Measurements from ENCODE around the gene ANXA7.
"Not testable (repeated sequence)": the region's sequence is repeated elsewhere in the genome, so short reads cannot be mapped to it uniquely, and the experiment has no call there.

The ANXA7 gene

DNA sequence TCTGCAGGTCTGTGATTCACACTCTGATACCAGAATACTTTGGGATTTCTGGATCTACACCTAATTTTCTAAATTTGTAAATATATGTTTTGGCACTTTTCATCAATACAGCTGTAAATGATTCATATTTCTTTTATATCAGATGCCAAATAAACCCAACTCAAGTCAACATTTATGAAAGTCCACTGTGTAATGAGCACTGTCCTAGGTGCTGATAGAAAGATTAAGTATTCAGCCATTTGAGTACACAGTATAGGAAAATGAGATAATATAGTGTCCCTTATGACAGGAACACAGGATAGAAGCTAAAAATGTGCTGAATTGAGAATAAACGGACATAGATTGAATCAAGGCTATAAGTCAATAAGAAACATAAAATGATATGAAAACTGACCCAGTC is 6.4 kb downstream of the ANXA7 start:
- no peak for DNase-seq

DNA sequence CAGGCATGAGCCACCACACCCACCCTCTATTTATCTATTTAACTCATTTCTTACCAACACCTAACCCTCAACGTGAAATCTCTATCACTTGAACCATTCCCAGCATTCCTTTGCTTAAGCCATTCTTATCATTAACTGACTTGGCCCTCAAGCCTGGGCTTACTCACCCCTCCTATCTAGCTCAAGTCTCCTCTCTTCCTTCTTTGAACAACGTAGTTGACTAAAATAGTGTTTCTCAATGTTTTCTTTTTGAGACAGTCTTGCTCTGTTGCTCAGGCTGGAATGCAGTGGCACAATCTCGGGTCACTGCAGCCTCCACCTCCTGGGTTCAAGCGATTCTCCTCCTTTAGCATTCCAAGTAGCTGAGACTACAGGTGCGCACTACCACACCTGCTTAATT is 7.0 kb downstream of the ANXA7 start:
- DNase-seq: no peak

DNA sequence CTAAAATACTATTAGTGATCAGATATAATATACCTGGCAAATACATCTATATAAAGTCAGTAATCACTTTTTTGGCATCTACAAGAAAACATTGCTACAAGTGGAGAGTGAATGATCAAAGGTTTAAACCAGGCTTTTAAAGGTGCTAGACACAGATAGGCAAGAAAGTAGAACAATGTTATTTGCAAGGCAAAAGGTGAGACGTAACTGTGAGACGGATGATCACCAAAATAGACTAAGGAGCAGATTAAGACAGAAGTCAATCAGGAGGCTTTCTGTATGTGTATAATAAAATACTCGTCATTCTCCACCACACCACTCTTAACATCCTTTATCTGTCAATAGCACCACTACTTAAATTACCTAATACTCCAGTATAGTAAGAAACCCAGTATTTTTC is 8.3 kb downstream of the ANXA7 start:
- DNase-seq: no peak

DNA sequence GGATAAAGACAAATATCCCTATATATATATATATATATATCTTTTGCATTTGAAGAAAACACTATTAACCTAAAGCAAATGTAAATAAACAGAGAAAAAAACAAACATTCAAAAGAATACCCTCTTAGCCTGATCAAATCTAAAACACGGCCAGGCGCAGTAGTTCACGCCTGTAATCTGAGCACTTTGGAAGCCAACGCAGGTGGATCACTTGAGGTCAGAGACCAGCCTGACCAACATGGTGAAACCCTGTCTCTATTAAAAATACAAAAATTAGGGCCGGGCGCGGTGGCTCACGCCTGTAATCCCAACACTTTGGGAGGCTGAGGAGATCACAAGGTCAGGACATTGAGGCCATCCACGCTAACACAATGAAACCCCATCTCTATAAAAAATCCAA is 9.2 kb downstream of the ANXA7 start:
- DNase-seq: no peak

DNA sequence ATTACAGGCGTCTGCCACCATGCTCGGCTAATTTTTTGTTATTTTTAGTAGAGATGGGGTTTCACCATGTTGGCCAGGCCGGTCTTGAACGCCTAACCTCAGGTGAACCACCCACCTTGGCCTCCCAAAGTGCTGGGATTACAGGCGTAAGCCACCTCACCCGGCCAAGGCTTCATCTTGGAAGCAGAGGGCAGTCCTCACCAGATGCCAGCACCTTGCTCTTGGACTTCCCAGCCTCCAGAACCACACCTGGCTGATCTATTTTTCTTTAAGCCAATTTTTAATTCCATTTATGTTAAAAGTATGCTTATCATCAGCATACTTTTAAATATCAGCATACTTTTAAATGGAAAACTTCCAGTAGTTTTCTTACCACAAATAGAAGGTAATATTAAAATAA is 12.2 kb downstream of the ANXA7 start:
- DNase-seq: no peak

DNA sequence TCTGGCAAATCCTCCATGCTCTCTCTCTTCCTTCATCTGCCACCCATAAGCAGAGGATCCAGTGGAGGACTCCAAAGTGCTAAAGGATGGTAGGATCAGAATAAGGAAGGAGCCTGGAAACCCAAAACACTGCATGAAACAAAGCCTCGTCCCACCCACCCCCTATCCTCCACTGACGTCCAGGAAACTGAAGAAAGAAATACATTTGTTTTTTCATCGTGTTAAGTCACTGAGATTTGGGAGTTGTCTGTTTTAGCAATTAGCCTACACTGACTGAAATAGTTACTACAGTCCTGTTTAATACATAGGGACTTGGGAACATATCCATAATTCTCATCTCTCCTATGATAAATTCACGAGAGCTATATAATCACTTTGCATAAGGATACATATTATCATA is 14.8 kb downstream of the ANXA7 start:
- no peak for DNase-seq

DNA sequence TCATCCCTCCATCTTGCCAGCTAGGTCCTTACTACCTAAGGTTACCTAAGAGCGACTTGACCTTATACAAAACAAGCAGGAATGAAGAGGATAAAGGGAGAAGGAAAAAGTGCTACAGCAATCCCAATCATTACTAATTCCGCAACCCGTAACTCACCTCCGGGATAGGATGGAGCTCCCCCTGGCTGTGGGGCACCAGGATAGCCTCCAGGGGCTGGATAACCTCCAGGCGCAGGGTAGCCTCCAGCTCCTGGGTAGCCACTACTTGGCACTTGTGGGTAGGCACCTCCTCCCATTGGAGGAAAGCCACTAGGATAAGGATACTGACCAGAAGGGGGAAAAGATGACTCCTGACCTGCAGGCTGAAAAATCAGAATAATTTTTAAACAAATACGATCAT is 15.8 kb downstream of the ANXA7 start:
- no peak for DNase-seq

DNA sequence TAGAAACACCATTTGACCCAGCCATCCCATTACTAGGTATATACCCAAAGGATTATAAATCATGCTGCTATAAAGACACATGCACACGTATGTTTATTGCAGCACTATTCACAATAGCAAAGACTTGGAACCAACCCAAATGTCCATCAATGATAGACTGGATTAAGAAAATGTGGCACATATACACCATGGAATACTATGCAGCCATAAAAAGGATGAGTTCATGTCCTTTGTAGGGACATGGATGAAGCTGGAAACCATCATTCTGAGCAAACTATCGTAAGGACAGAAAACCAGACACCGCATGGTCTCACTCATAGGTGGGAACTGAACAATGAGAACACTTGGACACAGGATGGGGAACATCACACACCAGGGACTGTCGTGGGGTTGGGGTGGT is 19.5 kb downstream of the ANXA7 start:
- not testable (repeated sequence) for DNase-seq

DNA sequence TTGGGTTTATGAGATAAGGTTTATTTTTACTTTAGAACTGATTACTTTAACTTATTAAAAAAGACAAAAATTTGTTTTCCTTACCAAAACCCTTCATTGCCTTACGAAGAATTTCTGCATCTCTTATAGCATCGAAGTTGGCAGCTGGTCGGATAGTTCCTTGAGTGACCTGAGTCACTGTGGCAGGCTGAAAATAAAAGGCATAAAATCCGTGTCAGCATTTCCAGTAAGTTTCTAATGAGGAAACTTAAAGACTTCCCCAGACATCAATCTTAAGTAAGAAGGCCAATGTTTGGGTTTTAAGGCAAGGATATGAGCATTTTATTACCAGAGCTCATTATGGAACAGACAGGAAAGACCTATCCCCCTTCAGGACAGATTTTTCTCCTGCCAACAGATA is 25.6 kb downstream of the ANXA7 start:
- no peak for DNase-seq

DNA sequence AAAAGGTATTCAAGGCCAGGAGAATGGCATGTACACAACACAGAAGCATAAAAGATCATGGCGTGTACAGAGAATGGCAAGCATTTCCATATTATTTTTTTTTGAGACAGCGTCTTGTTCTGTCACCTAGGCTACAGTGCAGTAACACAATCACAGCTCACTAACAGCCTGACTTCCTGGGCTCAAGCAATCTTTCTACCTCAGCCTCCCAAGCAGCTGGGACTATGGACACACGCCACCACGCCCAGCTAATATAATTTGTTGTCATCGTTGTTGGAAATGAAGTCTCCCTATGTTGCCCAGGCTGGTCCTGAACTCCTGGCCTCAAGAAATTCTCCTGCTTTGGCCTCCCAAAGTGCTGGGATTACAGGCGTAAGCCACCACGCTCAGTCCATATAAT is 27.3 kb downstream of the ANXA7 start:
- DNase-seq: no peak

DNA sequence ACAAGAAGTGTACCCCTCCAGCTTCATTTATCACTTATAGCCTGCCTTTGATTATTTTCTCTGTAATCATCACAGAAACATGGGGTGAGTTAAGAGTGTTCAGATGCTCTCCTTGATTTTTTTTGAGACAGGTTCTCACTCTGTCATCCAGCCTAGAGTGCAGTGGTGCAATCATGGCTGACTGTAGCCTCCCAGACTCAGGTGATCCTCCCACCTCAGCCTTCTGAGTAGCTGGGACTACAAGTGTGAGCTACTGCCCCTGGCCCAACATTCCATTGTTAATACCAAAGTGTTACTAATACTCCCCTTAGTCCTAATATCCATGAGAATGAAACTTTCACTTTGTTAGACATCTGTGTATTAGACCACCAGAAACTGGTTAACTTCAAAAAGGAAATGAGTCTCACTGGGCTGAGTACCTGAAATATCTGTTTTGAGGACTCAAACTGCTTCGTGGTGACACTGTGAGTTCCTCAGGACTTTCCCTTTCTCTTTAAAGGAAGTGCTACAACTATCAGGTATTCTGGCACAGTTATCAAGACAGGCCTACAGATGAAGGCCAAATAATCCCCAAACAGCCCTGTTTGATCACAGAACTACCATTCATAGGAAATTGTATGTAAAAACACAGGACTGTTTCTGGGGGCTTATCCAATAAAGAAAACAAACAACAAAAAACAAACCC is 34.7 kb downstream of the ANXA7 start:
- no peak for DNase-seq

DNA sequence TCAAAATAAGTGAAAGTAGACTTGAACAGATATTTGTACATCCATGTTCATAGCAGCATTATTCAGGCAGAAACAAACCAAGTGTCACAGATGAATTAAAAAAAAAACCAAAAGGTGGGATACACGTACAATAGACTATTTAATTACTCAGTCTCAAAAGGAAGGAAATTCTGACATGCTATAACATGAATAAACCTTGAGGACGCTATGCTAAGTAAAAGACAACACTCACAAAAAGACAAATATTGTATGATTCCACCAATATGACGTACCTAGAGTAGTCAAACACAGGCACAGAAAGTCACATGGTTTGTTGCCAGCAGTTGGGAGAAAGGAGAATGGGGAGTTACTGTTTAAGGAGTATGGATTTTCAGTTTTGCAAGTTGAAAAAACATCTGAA is 37.2 kb downstream of the ANXA7 start:
- DNase-seq: no peak

DNA sequence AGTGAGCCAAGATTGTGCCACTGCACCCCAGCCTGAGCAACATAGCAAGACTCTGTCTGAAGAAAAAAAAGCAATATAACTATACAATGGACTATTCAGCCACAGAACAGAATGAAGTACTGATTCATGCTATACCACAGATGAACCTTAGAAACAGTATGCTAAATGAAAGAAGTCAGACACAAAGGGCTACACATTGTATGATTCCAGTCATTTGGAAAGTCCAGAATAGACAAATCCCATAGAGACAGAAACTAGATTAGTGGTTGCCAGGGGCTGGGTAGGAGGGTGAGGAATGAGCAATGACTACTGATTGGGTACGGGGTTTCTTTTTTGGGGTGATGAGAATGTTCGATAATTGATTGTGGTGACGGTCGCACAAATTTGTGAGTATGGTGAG is 45.6 kb downstream of the ANXA7 start:
- no peak for DNase-seq

DNA sequence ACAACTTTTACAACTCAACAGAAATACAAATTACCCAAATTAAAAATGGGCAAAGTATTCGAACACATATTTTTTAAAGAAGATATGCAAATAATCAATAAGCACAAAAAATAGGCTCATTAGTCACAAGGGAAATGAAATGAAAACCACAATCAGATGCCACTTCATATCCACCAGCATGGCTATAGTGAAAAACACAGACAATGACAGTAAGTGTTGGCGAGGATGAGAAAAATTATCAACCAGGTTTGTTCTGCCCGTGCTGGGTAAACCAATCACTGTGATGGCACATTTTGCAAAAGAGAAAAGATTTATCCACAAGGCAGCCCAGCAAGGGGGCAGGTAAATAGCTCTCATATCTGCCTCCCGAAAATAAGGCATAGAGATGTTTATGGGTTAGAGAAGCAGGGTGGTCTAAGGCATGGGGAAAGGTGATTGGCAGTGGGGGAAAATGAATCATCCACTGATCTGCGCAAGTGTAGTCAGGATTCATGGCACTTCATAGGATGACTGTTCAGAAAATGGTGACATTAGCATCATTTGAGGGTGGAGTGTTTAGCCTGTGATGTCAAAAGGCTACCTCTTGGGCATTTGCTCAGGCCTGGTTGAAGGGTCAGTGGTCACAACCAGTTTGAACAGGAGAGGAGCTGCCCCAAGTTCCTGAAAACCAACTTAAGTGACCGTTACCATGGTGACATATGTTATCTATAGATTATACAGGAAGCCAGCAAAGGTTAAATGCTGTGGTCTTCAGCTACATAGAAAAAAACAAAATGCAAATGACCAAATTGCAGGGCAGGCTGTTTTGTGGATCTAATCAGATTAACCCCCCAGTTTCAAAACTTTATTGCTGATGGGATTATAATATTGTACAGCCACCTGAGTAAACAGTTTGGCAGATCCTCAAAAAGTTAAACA is 47.2 kb downstream of the ANXA7 start:
- no peak for DNase-seq

DNA sequence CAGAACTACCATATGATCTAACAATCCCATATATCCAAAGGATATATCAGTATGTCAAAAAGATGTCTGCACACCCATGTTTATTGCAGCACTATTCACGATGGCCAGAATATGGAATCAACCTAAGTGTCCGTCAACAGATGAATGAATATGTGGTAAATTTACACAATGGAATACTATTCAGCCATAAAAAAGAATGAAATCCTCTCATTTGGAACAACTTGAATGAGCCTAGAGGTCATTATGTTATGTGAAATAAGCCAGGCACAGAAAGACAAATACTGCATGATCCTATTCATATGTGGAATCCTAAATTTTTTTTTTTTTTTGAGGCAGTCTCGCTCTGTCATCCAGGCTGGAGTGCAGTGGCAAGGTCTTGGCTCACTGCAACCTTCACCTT is 48.9 kb downstream of the ANXA7 start:
- no peak for DNase-seq

DNA sequence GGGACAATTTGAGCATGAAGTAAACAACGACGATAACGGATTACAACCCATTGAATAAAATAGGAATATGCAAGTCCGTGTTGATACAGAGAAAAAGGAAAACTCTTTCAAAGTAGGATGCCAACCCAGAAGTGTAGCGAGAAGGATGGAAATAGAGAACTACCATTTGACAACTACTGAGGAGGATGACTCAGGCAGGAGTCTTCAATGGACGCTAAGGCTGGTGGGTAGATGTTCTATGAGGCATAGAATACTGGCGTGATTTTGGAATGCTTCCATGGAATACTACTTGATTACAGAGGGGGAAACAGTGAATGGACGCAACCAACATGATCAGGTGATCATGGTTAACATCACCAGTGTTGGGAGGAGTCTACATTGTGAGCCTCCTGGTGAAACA is 54.4 kb downstream of the ANXA7 start:
- no peak for DNase-seq

DNA sequence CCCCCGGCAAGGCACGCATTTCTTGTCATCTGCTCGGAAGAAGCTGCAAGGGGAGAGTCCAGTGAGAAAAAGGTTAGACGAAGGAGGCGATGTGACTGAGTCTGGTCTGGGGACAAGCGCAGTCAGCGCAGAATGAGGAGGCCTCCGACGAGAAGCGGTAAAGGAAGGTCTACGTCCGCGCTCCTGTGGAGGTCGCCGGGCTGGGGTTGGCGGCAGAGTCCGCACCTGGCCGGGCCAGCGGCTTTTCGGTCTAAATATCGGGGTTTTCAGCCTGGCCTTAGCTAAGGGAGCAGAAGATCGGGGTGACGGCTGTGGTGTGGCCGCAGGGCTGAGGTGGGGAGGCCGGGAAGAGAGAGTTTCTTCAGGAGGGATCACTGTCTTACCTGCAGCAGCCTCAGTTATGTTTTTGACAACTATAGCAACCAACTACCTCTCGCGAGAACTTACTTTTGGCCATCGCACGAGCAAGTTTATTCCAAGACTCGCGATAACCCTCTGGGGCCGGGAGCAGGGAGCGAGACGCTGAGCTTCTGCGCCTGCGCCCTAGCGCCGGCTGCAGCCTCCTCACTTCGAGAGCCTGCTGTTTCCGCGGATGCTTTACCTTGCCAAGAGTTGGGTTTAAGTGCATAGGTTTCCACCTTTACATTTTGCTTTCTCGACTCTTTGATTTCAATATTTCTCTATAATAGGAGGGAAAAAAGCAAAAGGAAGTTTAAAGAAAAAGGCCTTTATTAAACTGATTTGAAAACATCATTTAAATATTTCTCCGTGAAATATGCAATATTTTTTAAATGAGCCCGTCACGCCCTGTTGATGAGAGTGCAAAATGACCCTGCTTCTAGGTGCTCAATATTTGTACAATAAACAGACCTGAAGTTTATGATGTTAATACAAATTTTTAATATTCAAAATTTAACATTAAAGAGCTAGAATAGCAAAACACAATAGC is 55.3 kb downstream of the ANXA7 start, which contains the start of gene CFAP70:
Gene CFAP70, minus strand, starts transcription at position 534 of the 949 bp plus-strand sequence. CDS start 4,068 bp downstream, outside the sequence.
- DNase-seq: peak; percentile 96

DNA sequence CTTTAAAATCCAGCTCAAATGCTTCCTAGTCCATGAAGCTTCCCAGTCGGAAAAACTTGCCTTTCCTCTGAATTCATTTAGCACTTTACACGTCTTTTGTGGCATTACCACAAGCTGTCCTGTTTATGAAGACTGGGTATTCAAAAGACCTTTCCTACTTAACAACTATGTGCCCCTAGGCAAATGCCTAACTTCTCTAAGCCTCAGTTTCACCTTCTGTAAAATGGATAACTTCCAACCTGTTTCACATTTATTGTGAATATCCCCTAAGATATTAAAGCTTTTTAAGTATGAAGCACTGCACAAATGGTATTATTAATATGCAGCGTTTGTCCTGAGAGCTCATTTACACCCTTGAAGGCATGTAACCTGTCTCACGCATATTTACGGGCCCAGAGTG is 56.0 kb downstream of the ANXA7 start:
- no peak for DNase-seq

DNA sequence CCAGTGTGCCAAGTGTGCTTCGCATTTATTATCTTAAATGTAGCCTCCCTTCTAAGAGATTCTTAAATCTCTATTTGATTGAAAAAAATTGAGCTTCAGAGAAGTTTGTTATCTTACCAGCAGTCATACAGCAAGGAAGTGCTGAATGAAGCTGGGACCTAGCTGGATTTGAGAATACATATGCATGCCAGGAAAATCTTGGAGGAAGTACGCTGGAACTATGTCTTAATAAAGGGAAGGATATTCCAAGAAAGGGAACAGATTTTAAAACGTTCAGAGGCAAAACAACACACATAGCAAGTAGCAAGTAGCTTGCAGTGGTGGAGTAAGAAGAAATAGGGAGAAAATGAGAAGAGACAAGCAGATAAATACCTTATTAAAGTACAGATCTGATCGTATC is 56.7 kb downstream of the ANXA7 start:
- DNase-seq: no peak

DNA sequence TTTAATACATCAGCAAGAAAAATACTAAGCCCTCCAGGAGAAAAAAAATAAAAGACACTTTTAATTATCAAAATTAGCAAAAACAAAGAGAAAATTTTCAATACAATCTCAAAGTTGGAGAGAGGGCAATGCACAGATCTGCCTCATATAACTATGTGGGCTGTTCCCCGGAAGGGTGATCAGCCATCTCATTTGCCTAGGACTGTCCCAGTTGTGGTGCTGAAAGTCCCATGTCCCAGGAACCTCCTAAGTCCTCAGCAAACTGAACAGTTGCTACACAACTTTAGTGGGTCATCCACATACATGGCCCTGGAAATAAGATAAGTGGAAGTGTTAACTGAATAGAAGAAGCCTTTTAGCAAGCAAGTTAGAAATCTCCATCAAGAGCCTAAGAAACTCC is 69.6 kb downstream of the ANXA7 start:
- no peak for DNase-seq

DNA sequence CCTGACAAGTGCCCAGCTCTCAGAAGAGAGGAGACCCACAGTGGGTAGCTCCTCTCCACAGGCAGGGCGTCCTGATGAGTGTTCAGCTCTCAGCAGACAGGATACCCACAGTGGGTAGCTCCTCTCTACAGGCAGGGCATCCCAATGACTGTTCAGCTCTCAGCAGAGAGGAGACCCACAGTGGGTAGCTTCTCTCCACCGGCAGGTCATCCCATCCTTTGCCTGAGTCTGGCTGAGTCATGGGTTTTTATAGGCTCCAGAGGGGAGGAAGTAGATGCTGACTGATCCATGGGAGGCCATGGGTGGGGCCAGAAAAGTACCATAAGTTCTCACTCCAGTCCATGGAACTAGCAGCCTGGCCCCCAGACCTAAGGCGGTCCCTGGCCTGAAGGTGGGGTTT is 73.7 kb downstream of the ANXA7 start:
- no peak for DNase-seq

DNA sequence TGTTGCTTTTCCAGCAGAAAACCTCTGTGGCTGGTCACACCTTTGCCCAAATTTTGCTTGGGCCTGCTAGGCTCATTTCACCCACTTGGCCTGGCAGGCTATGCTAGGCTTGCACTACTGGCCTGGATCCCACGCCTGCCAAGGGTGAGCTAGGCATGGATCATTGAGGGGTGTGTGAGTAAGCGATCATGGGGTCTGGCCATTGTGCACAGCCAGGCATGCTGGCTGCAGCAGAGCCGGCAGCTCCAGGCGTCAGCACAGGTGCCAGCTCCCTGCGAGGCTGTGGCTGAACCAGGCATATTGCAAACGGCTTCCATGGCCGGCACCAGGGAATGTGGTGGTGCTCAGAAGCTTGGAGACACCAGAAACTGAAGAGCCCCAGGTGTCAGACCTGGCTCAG is 74.4 kb downstream of the ANXA7 start:
- no peak for DNase-seq

DNA sequence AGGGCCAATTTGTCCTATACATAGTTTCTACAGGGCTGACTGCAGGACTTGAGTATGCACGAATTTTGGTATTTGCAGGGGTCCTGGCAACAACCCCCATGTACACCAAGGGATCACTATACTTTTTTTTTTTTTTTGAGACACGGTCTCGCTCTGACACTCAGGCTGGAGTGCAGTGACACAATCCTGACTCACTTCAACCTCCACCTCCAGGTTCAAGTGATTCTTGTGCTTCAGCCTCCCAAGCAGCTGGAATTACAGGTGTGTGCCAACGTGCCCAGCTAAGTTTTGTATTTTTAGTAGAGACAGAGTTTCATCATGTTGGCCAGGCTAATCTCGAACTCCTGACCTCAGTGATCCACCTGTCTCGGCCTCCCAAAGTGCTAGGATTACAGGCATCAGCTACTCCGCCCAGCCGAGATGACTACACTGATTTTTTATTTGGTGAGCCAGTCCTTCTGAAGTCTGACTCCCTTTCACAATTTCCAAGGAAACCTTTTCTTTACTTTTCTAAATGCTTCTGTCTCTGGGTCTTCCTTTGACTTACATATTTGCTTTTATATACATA is 75.0 kb downstream of the ANXA7 start:
- DNase-seq: no peak

Data from fibroblast of skin of right quadriceps (primary cell).